ENCODE measurements around the gene KRTAP4-5. TPM values are rescaled to one million over a fixed set of nuclear protein-coding genes. Genes with fewer than 3 reads are reported as not detected.
"Not testable (repeated sequence)": the region's sequence is repeated elsewhere in the genome, so short reads cannot be mapped to it uniquely, and the experiment has no call there.

Gene KRTAP4-5
- total RNA-seq, 1 donor from 2014 or later, result not detected

DNA sequence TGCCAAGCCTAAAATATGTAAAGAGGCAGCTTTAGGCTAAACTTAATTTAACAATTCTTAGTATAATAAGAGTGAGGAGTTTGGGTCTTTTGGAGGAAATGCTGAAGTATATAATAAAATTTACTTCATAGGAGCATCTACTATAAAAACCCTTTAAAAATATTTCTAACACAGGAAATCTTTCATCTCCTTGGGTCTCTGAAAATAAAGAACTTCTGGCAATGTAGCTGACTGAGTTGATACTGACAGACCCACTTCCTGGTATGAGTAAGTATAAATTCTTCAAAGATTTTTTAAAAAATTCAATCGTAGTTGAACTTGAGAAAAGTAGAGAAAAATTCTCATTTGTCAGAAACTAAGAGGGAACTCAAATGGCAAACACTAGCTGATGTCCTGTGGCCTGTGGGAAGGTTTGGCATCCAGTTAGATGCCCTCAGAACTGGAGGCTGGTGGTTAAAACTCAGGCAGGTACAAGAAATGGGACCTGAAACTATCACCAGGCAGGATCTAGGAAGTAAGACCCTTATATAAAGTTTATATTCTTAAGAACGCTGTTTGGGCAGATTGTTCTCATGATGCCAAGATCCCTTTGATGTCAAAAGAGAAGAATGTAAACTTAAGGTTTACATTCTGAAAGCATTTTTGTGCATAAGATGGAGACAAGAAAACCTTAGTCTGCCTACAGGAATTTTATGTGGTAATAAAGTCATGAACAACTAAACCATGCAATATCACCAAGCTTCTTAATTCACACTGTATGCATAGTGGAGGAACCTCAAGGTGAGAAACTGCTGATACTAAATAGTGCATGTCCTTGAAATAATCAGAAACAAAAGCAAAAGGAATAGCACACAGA, 15.5 kb downstream of the KRTAP4-5 start:
- Mint-ChIP-seq H3K36me3 (ENCODE audit: low read depth) (peaks cover 3% of the 10 kb centered on the region), H3K27ac (ENCODE audit: unreplicated experiment) (peak overlapping the region; percentile 12), H3K4me3 (ENCODE audit: unreplicated experiment) (no peak overlapping the region), H3K9me3 (ENCODE audit: low read depth) (peaks cover 19% of the 10 kb centered on the region), H3K4me1 (ENCODE audit: low read depth) (peaks cover 13% of the 10 kb centered on the region), H3K27me3 (ENCODE audit: low read depth) (no peaks in the 10 kb centered on the region)
- no peak for DNase-seq (ENCODE audit: low spot score)
- TF ChIP-seq, protein P1, sequence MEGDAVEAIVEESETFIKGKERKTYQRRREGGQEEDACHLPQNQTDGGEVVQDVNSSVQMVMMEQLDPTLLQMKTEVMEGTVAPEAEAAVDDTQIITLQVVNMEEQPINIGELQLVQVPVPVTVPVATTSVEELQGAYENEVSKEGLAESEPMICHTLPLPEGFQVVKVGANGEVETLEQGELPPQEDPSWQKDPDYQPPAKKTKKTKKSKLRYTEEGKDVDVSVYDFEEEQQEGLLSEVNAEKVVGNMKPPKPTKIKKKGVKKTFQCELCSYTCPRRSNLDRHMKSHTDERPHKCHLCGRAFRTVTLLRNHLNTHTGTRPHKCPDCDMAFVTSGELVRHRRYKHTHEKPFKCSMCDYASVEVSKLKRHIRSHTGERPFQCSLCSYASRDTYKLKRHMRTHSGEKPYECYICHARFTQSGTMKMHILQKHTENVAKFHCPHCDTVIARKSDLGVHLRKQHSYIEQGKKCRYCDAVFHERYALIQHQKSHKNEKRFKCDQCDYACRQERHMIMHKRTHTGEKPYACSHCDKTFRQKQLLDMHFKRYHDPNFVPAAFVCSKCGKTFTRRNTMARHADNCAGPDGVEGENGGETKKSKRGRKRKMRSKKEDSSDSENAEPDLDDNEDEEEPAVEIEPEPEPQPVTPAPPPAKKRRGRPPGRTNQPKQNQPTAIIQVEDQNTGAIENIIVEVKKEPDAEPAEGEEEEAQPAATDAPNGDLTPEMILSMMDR (IDR thresholded peaks at IDR 0.05), result no peak

DNA sequence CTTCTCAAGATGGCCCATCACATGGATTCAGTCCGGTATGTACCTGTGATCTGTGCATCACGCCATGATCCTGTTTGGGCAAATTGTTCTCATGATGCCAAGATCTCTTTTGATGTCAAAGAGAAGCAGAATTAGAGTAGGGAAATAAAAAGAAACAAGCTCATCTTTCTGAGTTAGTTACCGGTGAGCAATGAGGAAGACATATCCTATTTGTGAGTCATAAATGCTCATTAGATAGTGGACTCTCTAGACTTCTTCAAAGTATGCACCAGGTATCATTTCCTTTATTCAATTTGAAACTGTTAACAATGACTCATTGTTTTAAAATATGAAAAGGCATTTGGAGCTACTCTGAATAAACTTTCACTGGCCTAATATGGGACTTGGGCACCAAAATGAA, 17.6 kb downstream of the KRTAP4-5 start:
- no peak for DNase-seq (ENCODE audit: low spot score)
- H3K4me1 Mint-ChIP-seq (ENCODE audit: low read depth), result peaks cover 13% of the 10 kb centered on the region
- no peak overlapping the region for H3K4me3 Mint-ChIP-seq (ENCODE audit: unreplicated experiment)
- no peak overlapping the region for H3K27ac Mint-ChIP-seq (ENCODE audit: unreplicated experiment)
- TF ChIP-seq, protein P1 (IDR thresholded peaks at IDR 0.05), result no peak
- H3K36me3 Mint-ChIP-seq (ENCODE audit: low read depth), result no peaks in the 10 kb centered on the region
- peaks cover 11% of the 10 kb centered on the region for H3K9me3 Mint-ChIP-seq (ENCODE audit: low read depth)
- no peaks in the 10 kb centered on the region for H3K27me3 Mint-ChIP-seq (ENCODE audit: low read depth)

DNA sequence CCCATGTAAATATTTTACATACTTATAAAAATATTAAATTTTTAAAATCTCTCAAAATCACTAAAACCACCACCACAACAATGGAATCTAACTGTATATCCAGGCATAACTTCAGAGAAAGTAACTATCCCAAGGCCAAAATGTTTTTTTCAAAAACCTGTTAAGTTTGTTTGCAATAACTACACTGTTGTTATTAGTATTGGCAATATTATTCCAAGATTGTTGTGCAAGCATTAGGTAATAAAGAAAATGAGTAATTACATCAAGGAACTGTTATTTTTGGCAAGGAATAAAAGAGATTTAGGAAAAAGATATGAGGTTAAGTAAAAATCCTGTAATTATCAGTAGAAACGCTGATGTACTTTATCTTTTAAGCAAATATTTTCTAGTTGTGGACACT, 22.3 kb downstream of the KRTAP4-5 start:
- Mint-ChIP-seq H3K4me1 (ENCODE audit: low read depth) (peaks cover 20% of the 10 kb centered on the region), H3K27me3 (ENCODE audit: low read depth) (no peaks in the 10 kb centered on the region), H3K36me3 (ENCODE audit: low read depth) (no peaks in the 10 kb centered on the region), H3K27ac (ENCODE audit: unreplicated experiment) (no peak overlapping the region), H3K9me3 (ENCODE audit: low read depth) (peaks cover 9% of the 10 kb centered on the region), H3K4me3 (ENCODE audit: unreplicated experiment) (no peak overlapping the region)
- no peak for DNase-seq (ENCODE audit: low spot score)
- TF ChIP-seq, protein P1 (IDR thresholded peaks at IDR 0.05), result no peak

DNA sequence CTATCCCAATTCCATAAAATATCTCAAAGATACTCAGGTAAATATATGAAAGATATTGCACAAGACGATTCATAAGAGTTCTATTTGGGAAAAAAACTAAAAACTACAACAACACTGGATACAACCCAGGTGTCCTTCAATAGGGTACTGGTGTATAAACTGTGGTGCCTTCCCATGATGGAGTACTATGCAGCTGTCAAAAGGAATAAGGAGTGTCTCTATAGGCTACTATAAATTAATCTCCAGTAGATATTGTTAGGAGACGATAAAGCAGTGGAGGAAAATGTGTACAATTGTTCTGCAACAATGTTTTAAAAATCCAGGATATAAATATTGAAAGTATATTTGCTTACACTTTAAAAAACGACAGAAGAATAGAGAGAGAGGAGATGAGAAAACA, 23.2 kb downstream of the KRTAP4-5 start:
- H3K27me3 Mint-ChIP-seq (ENCODE audit: low read depth), result no peaks in the 10 kb centered on the region
- H3K27ac Mint-ChIP-seq (ENCODE audit: unreplicated experiment), result no peak overlapping the region
- H3K4me3 Mint-ChIP-seq (ENCODE audit: unreplicated experiment), result no peak overlapping the region
- H3K9me3 Mint-ChIP-seq (ENCODE audit: low read depth), result peaks cover 9% of the 10 kb centered on the region
- no peaks in the 10 kb centered on the region for H3K36me3 Mint-ChIP-seq (ENCODE audit: low read depth)
- TF ChIP-seq, protein P1 (IDR thresholded peaks at IDR 0.05), result no peak
- peaks cover 15% of the 10 kb centered on the region for H3K4me1 Mint-ChIP-seq (ENCODE audit: low read depth)
- no peak for DNase-seq (ENCODE audit: low spot score)

DNA sequence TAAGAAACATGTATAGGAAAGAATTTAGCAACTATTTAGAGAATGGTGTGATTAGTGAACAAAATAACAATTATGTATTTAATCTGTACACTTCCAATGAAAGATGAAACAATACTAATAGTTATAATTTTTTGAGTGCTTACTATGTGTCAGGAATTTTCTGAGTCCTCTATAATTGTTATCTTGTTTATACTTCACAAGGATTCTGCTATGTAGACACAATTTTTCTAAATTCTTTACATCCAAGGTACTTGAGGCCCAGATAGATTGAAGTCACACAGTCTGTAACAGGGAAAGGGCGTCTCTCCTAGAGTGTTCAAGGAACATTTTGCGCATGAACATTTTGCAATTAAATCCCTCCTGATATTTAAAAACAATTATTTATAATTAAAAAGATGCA, 24.6 kb downstream of the KRTAP4-5 start:
- no peak overlapping the region for H3K27ac Mint-ChIP-seq (ENCODE audit: unreplicated experiment)
- H3K27me3 Mint-ChIP-seq (ENCODE audit: low read depth), result no peaks in the 10 kb centered on the region
- peaks cover 19% of the 10 kb centered on the region for H3K4me1 Mint-ChIP-seq (ENCODE audit: low read depth)
- peaks cover 9% of the 10 kb centered on the region for H3K9me3 Mint-ChIP-seq (ENCODE audit: low read depth)
- H3K4me3 Mint-ChIP-seq (ENCODE audit: unreplicated experiment), result no peak overlapping the region
- no peak for DNase-seq (ENCODE audit: low spot score)
- TF ChIP-seq, protein P1 (IDR thresholded peaks at IDR 0.05), result no peak
- H3K36me3 Mint-ChIP-seq (ENCODE audit: low read depth), result no peaks in the 10 kb centered on the region

DNA sequence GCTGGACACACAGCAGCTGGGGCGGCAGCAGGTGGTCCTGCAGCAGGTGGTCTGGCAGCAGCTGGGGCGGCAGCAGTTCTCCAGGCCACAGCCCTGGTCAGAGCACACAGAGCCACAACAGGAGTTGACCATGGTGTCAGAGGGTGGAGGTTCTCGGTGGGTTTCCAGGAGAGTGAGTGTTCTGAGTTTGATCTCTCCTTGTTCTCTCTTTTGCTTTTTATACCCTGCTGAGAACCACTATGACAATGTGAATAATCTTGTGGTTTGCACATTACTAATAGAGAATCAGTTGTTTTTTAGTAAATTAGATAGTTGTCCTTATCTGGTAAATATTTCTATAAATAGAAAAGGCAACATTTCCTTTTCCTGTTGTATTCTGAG, 25.6 kb downstream of the KRTAP4-5 start, which contains the start of gene KRTAP4-12:
Gene KRTAP4-12 (minus strand): TSS at position 192 of the 381 bp plus-strand sequence. CDS start 60 bp downstream, at position 132.
- not testable (repeated sequence) for H3K27ac Mint-ChIP-seq (ENCODE audit: unreplicated experiment); H3K27me3 Mint-ChIP-seq (ENCODE audit: low read depth); H3K4me3 Mint-ChIP-seq (ENCODE audit: unreplicated experiment); H3K9me3 Mint-ChIP-seq (ENCODE audit: low read depth); DNase-seq (ENCODE audit: low spot score); H3K36me3 Mint-ChIP-seq (ENCODE audit: low read depth)
- H3K4me1 Mint-ChIP-seq (ENCODE audit: low read depth), result peaks cover 27% of the 10 kb centered on the region

DNA sequence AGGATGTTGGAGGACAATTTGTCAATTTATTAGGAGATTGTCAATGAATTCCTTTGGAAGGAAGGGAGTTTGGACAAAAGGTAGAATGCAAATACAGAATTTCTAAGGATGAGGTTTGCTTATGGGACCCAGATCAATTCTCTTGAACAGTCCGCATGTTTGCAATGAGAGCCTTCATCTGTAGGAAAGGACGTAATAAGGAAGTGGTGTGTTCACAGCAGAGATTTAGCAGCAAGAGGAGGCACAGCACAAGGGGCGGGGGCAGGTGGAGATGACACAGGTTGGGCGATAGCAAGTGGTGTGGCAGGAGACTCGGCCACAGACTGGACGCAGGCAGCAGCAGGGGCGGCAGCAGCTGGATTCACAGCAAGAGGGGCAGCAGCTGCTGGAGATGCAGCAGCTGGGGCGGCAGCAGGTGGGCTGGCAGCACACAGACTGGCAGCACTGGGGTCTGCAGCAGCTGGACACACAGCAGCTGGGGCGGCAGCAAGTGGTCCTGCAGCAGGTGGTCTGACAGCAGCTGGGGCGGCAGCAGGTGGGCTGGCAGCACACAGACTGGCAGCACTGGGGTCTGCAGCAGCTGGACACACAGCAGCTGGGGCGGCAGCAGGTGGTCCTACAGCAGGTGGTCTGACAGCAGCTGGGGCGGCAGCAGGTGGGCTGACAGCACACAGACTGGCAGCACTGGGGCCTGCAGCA, 26.2 kb downstream of the KRTAP4-5 start:
- not testable (repeated sequence) for H3K9me3 Mint-ChIP-seq (ENCODE audit: low read depth); H3K36me3 Mint-ChIP-seq (ENCODE audit: low read depth); H3K4me3 Mint-ChIP-seq (ENCODE audit: unreplicated experiment); H3K27ac Mint-ChIP-seq (ENCODE audit: unreplicated experiment); DNase-seq (ENCODE audit: low spot score); H3K27me3 Mint-ChIP-seq (ENCODE audit: low read depth)
- peaks cover 32% of the 10 kb centered on the region for H3K4me1 Mint-ChIP-seq (ENCODE audit: low read depth)
